ENCODE results near the gene THRB.

Gene THRB

DNA sequence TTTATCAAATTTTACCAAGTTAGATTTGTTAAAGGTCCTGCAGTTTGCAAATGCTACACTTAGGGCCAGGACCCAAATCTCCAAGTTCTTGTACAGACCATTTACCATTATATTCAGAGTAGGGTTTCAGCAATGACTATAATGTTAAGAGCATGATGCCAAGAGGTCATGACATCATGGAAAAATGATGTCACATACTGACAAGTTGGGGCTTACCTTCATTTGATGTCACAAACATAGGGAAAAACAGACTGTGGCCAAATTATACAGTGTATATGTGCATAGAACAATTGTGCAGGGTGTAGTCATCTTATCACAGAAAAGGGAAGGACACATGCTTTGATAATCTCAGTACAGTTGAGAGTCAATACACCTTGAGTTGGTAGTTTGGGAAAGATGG lies 10.1 kb upstream of the THRB start:
- Mint-ChIP-seq H3K27me3 (peaks cover 13% of the 10 kb centered on the region), H3K27ac (no peak overlapping the region), H3K9me3 (no peaks in the 10 kb centered on the region), H3K4me1 (ENCODE audit: low read depth) (peaks cover 6% of the 10 kb centered on the region), H3K4me3 (no peak overlapping the region), H3K36me3 (ENCODE audit: low read depth) (no peaks in the 10 kb centered on the region)
- DNase-seq = no peak

GRCh38 chr3:24503616-24504113 lies 9.0 kb upstream of the THRB start:
- no peak for DNase-seq
- H3K9me3 Mint-ChIP-seq = no peaks in the 10 kb centered on the region
- H3K36me3 Mint-ChIP-seq (ENCODE audit: low read depth) = no peaks in the 10 kb centered on the region
- no peak overlapping the region for H3K27ac Mint-ChIP-seq
- peaks cover 6% of the 10 kb centered on the region for H3K4me1 Mint-ChIP-seq (ENCODE audit: low read depth)
- H3K27me3 Mint-ChIP-seq = peaks cover 17% of the 10 kb centered on the region
- H3K4me3 Mint-ChIP-seq = no peak overlapping the region

GRCh38 chr3:24502690-24503089 lies 8.0 kb upstream of the THRB start:
- Mint-ChIP-seq H3K27ac (no peak overlapping the region), H3K27me3 (peaks cover 27% of the 10 kb centered on the region), H3K4me3 (no peak overlapping the region), H3K36me3 (ENCODE audit: low read depth) (no peaks in the 10 kb centered on the region), H3K9me3 (no peaks in the 10 kb centered on the region), H3K4me1 (ENCODE audit: low read depth) (peaks cover 8% of the 10 kb centered on the region)
- DNase-seq = no peak

DNA sequence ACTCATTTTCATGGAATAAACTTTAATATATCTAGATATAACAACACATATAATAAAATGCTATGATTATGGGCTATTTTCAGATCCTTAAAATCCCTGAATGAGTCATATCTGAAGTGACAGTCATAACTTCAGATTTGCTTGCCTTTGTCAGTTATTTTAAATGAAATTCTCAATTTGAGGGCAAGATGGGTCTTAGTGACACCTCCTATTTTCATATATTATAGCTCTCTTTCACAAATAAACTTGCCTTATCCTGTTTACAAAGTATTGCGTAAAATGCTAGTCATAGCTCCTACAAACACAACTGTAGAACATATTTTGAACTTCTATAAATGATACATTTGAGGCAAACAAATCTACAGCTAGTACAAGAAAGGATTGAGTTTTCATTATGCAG lies 6.2 kb upstream of the THRB start:
- DNase-seq = no peak
- Mint-ChIP-seq H3K9me3 (no peaks in the 10 kb centered on the region), H3K4me3 (no peak overlapping the region), H3K27ac (no peak overlapping the region), H3K27me3 (peaks cover 43% of the 10 kb centered on the region), H3K36me3 (ENCODE audit: low read depth) (no peaks in the 10 kb centered on the region), H3K4me1 (ENCODE audit: low read depth) (peaks cover 9% of the 10 kb centered on the region)

GRCh38 chr3:24499991-24500390 lies 5.3 kb upstream of the THRB start:
- H3K27ac Mint-ChIP-seq = no peak overlapping the region
- peaks cover 10% of the 10 kb centered on the region for H3K4me1 Mint-ChIP-seq (ENCODE audit: low read depth)
- no peak overlapping the region for H3K4me3 Mint-ChIP-seq
- H3K27me3 Mint-ChIP-seq = peaks cover 45% of the 10 kb centered on the region
- H3K36me3 Mint-ChIP-seq (ENCODE audit: low read depth) = no peaks in the 10 kb centered on the region
- DNase-seq = no peak
- no peaks in the 10 kb centered on the region for H3K9me3 Mint-ChIP-seq

DNA sequence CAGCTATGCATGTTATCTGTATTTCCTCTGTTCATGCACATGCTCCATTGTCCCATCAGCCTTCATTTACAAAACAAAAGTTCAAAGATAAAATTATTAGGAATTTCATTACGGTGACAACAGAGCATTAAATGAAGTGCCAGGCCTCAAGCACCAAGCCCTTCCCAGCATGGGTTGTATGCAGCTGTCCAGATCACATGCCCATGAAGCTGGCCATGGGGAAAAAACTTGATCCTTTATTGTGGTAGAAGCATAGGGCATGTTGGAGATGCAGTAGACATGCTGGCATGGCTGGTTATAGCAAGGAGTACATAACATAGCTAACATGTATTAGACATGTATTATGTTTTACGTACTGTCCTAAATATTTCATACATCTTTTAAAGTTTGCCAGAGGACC lies 4.1 kb upstream of the THRB start:
- DNase-seq = no peak
- Mint-ChIP-seq H3K4me3 (no peak overlapping the region), H3K27ac (no peak overlapping the region), H3K4me1 (ENCODE audit: low read depth) (peaks cover 10% of the 10 kb centered on the region), H3K27me3 (peaks cover 55% of the 10 kb centered on the region), H3K36me3 (ENCODE audit: low read depth) (no peaks in the 10 kb centered on the region), H3K9me3 (no peaks in the 10 kb centered on the region)

DNA sequence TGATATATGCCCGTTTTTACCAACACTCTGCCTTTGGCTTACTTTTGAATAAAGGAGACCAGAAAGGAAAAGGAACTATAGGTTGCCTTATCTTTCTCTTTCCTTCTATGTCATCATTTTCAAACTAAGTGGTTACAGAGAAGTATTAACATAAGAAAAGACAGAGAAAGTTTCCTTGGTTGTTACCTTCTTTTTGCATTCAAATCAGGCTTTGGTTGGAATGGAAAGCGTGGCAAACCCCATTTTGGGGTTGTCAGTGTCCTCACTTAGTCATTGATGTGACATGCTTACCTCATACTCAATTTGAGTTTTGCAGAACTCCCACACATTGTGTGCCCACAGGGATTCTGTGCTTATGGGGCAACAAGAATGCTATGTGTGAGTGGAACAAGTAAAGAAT lies 3.7 kb upstream of the THRB start:
- H3K4me3 Mint-ChIP-seq = no peak overlapping the region
- H3K27ac Mint-ChIP-seq = no peak overlapping the region
- no peak for DNase-seq
- no peaks in the 10 kb centered on the region for H3K36me3 Mint-ChIP-seq (ENCODE audit: low read depth)
- H3K27me3 Mint-ChIP-seq = peaks cover 59% of the 10 kb centered on the region
- H3K4me1 Mint-ChIP-seq (ENCODE audit: low read depth) = peaks cover 9% of the 10 kb centered on the region
- no peaks in the 10 kb centered on the region for H3K9me3 Mint-ChIP-seq

DNA sequence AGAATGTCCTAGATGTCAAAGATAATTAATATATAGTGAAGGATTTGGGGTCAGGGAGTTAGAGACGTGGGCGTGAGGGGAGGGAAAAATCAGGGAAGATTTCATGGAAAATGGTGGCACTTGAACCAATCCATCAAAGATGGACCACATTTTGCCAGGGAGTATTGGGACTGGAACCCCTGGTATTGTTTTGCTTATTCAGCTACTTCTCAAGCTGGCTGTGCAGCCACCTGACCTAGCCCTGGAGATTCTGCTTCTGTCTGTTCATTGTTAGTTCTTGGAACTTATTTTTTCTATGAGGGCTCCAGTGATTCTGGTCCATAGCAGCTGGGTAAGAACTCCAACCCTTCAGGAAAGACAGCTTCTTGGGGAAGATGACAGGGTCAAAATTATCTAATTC lies 3.3 kb upstream of the THRB start:
- no peak for DNase-seq

DNA sequence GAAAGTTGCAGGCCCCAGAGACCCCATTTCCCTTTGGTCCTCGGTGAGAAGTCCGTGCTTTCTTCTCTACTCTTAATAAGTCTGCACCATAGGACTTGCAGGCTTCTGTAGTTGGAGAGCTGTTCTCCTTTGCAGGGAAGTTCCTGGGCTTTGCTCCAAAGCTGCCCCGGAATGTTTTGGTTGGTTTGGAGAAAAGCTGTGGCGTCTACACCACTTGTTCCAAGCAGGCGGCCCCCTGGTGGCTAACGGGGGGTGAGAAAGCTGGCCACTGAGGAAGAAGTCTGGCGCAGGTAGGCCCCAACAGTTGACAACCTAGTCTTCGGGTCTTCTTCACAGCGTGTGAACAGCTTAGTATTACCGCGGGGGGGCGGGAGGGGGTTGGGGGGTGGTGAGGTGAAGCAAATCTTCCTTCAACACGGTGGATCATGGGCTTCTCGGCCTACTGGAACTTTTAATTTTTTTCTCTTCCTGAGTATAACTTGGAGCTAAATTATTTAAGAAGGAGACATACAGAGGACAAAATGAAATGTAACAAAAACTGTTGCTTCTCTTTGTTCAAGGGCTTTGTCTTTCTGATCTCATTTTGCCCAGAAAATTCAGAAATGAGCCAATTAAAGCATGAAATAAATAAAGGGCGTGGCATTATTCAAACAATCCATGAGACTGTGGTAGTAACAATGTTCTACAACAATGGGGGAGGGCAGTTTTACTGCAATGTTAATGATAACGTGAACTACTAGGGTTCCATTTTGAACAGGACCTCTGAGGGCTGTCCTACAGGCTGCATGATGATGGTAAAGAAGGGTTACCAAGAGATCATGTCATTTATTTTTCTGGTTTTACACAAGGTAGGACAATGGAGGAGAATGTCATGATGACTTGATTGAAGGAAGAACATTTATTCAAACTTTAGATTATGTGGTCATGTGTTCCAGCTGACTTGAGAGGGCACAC lies 2.2 kb upstream of the THRB start:
- Mint-ChIP-seq H3K9me3 (no peaks in the 10 kb centered on the region), H3K4me3 (no peak overlapping the region), H3K36me3 (ENCODE audit: low read depth) (no peaks in the 10 kb centered on the region), H3K4me1 (ENCODE audit: low read depth) (peaks cover 4% of the 10 kb centered on the region), H3K27ac (no peak overlapping the region), H3K27me3 (peaks cover 67% of the 10 kb centered on the region)
- no peak for DNase-seq

More for the DNA sequence above, 3.3 kb upstream of the THRB start:
- Mint-ChIP-seq H3K9me3 (no peaks in the 10 kb centered on the region), H3K27me3 (peaks cover 63% of the 10 kb centered on the region), H3K27ac (no peak overlapping the region), H3K4me3 (no peak overlapping the region), H3K36me3 (ENCODE audit: low read depth) (no peaks in the 10 kb centered on the region), H3K4me1 (ENCODE audit: low read depth) (peaks cover 8% of the 10 kb centered on the region)

- Mint-ChIP-seq H3K36me3 (ENCODE audit: low read depth) (no peaks in the 10 kb centered on the region), H3K4me1 (ENCODE audit: low read depth) (peaks cover 4% of the 10 kb centered on the region), H3K27me3 (peaks cover 72% of the 10 kb centered on the region), H3K27ac (no peak overlapping the region), H3K4me3 (peak overlapping the region; percentile 44), H3K9me3 (no peaks in the 10 kb centered on the region)
- no peak for DNase-seq
These were observed 810 bp upstream of the THRB start for GRCh38 chr3:24495326-24495994.

DNA sequence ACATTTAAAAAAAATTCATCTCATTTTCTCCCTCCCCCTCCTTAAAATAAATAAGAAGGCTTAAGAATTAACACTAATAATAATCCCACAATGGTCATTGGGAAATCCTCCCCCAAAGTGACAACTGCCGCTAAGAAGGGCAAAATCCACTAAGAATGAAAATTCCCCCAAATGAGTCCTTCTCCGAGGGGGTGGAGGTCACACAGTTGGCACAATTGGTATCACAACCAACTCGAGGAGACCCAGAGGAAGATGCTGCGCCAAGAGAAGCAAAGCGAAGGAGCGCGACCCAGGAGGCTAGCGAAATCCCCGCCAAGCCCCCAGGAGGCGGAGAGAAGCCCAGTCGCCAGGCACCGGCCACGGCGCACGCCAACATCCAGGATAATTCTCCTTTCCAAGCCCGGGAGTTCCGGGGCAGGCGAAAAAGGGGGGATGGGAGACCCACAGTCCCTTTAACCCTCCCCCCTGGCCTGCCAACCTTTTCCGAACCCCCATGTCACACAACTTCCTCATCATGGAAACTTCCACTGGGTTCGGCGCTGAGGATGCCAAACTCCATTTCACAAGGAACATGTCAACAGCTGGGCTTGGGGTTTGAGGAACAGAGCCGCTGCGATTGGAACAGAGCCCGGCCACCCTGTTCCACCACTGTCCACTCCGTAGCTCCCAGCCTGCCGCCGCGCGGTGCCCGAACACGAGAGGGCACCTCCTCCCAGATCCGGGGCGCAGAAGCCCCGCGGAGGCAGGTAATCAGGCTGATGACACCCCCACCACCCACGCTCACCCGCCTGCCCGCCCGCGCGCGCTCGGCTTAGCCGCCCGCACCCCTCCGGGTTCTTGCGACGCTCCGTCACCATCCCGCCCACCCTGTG lies 668 bp downstream of the THRB start:
- DNase-seq = peak; percentile 24
- H3K27me3 Mint-ChIP-seq = peaks cover 68% of the 10 kb centered on the region
- no peaks in the 10 kb centered on the region for H3K9me3 Mint-ChIP-seq
- H3K4me1 Mint-ChIP-seq (ENCODE audit: low read depth) = peaks cover 4% of the 10 kb centered on the region
- no peak overlapping the region for H3K27ac Mint-ChIP-seq
- peak overlapping the region; percentile 31 for H3K4me3 Mint-ChIP-seq
- no peaks in the 10 kb centered on the region for H3K36me3 Mint-ChIP-seq (ENCODE audit: low read depth)

DNA sequence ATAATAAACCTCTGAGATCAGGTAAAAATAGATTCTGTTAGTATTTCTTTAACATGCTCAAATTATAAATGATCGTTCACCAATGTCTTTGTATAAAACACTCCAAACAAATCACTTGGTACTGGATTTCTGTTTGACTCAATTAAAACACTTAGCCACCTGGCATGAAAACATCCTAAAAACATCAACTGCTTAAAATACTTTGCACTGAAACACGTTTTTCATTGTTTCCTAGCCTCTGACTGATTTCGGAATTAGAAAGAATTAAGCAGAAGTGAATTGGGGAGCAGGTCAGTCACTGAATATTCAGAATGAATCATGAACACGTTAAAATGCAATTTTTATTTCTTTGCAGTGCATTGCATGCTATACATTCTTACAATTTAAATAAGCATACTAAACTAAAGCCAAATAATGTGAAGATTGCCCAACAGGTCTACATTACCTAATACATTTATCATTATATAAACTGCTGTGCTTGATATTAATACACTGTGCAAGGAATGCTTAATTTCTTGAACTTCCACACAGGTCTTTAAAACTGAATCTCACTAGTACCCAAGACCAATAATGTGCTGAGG lies 1.6 kb downstream of the THRB start:
- Mint-ChIP-seq H3K36me3 (ENCODE audit: low read depth) (no peaks in the 10 kb centered on the region), H3K27ac (no peak overlapping the region), H3K4me3 (no peak overlapping the region), H3K27me3 (peaks cover 63% of the 10 kb centered on the region), H3K9me3 (no peaks in the 10 kb centered on the region), H3K4me1 (ENCODE audit: low read depth) (peaks cover 4% of the 10 kb centered on the region)
- DNase-seq = no peak

DNA sequence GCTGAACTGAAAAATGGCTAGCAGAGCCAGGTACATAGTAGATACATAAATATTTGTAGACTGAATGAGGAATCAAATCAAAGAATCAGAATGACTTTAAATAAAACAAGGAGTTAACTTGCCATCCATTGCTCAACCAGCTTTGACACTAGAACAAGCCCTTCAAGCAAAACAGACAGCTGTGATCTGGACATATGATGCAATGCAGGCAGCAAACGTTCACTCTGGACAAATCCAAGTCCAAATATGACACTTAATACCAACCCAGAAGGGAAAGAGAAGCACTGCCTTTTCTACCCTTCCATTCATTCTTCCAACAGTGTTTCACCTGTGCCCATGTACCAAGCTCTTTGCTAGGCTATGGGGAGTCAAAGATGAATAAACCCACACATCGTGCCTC lies 4.5 kb downstream of the THRB start:
- DNase-seq = no peak

More for the DNA sequence above, 4.5 kb downstream of the THRB start:
- Mint-ChIP-seq H3K27me3 (peaks cover 42% of the 10 kb centered on the region), H3K4me3 (no peak overlapping the region), H3K36me3 (ENCODE audit: low read depth) (no peaks in the 10 kb centered on the region), H3K4me1 (ENCODE audit: low read depth) (no peaks in the 10 kb centered on the region), H3K9me3 (no peaks in the 10 kb centered on the region), H3K27ac (no peak overlapping the region)
